NOMO-1 (cell line): Measurements from ENCODE around the gene DDX21.
"Not testable (repeated sequence)": the region's sequence is repeated elsewhere in the genome, so short reads cannot be mapped to it uniquely, and the experiment has no call there.

Source experiments
- DNase-seq, 2 experiments: peaks; one replicate each; lab custom pipeline; 2025; ENCODE audit not compliant: unreplicated experiment in 2 of 2; lab: John Stamatoyannopoulos, UW

The DDX21 gene

GRCh38 chr10:68987611-68988010 lies 31.6 kb downstream of the DDX21 start:
- no peak for DNase-seq

DNA sequence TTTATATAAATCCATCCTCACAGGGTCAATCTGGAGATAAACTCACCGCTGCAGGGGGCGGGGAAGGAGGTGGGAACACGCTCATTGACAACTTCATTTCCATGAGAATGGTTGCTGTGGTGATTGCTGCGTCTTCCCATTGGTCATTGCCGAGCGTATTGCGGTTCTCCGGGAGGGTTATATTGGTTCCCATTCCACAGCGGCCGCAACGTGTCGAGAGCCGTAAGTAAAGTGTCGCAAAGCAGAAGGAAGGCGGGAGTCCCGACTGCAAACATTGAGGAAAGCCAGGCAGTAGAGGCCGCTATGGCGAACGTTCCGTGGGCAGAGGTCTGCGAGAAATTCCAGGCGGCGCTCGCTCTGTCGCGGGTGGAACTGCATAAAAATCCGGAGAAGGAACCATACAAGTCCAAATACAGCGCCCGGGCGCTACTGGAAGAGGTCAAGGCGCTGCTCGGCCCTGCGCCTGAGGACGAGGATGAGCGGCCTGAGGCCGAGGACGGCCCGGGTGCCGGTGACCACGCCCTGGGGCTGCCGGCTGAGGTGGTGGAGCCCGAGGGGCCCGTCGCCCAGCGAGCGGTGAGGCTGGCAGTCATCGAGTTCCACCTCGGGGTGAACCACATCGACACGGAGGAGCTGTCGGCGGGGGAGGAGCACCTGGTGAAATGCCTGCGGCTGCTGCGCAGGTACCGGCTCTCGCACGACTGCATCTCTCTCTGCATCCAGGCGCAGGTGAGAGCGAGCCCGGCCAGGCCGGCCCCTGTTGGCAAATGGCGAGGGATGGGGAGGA lies 32.8 kb downstream of the DDX21 start, which contains the start of gene KIFBP:
KIFBP (plus strand) TSS at position 274 of the 787 bp plus-strand sequence; CDS start at position 304, 30 bp downstream.
- peak; percentile 97 to 98 for DNase-seq

GRCh38 chr10:68989317-68989990 lies 33.5 kb downstream of the DDX21 start:
- DNase-seq: no peak

- DNase-seq: no peak
Measured at GRCh38 chr10:68992636-68993440, 36.9 kb downstream of the DDX21 start.

GRCh38 chr10:68997211-68997610 lies 41.2 kb downstream of the DDX21 start:
- DNase-seq: no peak

DNA sequence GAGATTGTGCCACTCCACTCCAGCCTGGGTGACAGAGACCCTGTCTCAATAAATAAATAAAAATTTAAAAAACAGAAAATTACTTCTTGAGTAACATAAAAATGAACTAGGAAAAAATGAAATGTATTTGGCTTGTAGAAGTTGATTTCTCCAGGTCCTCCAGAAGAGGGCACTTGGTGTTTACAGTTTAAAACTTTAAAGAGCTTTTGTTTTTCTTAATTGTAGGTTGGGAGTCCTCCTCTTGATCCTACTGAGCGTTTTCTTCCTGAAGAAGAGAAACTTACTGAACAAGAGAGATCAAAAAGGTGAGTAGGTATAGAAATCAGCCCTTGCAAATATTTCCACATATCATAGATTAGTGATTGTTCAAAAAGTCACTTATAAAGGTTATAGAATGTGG lies 48.9 kb downstream of the DDX21 start:
- peak; percentile 60 to 77 for DNase-seq

GRCh38 chr10:69005704-69006485 lies 49.9 kb downstream of the DDX21 start:
- DNase-seq: no peak

- peak; percentile 20 to 70 for DNase-seq
Measured at GRCh38 chr10:69007260-69007659, 51.3 kb downstream of the DDX21 start.

GRCh38 chr10:69009360-69009759 lies 53.4 kb downstream of the DDX21 start:
- DNase-seq: no peak

- no peak for DNase-seq
Measured at GRCh38 chr10:69010151-69010640, 54.2 kb downstream of the DDX21 start.

GRCh38 chr10:69012778-69013177 lies 56.8 kb downstream of the DDX21 start:
- DNase-seq: not testable (repeated sequence)

- no peak for DNase-seq
Measured at GRCh38 chr10:69014171-69014570, 58.2 kb downstream of the DDX21 start.

DNA sequence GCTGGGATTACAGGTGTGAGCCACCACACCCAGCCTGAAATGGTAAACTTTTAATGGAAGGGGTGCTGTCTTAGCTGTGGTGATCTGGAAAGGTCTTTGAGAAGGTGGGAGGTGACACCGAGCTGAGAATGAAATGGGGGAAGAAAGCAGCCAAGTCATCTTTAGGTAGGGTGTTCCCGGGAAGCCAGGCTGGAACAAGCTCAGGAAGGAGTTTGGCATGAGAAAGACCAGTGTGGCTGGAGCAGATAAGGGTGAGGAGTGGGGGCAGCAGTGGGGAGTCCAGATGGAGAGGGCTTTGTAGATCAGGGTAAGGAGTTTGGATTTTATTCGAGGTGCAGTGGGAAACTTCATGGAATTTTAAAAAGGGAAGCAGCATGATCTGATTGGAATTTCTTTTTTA lies 62.6 kb downstream of the DDX21 start:
- DNase-seq: no peak

- no peak for DNase-seq
Measured at GRCh38 chr10:69022611-69023010, 66.6 kb downstream of the DDX21 start.

DNA sequence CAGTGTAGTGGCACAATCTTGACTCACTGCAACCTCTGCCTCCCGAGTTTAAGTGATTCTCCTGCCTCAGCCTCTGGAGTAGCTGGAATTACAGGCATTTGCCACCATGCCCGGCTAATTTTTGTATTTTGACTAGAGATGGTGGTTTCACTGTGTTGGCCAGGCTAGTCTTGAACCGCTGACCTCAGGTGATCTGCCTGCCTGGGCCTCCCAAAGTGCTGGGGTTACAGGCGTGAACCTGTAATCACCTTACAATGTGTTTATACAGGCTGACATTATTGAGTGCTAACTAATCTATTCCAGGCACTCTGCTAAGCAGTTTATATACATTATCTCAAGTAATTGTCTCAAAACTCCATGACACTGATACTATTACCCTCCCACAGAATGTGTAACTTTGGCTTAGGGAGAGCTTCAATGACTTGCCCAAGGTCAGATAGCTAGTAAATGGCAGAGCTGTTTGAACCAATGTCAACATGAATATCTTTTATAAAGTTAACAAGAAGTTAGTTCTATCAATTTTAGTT lies 69.5 kb downstream of the DDX21 start:
- DNase-seq: no peak

GRCh38 chr10:69033256-69033655 lies 77.3 kb downstream of the DDX21 start:
- peak in 1 of 2 experiments; percentile 18 for DNase-seq
